HCT116 (cell line): ENCODE data around the gene F13A1. TPM values are rescaled to one million over a fixed set of nuclear protein-coding genes. Genes with fewer than 3 reads are reported as not detected.

Experiments
- ATAC-seq: fragments of 200-7000 bp; cut with Tn5 transposase; 2 replicates; pipeline ENCODE4 v1.9.1; 2020; ENCODE audit warnings: mild to moderate bottlenecking, moderate library complexity
- BruUV-seq: library from RNA; stranded (reverse); fragments of 400-500 nt; replicated peaks from 2 replicates; lab custom pipeline; 2021; lab: Mats Ljungman, UMichigan
- CTCF ChIA-PET: fragments of 300-600 bp; sonication (Branson Sonifier 250); formaldehyde crosslinking; loops from one replicate; lab custom pipeline; 2021; ENCODE audit warnings: antibody characterized with exemption; lab: Charles Lee
- POLR2A ChIA-PET: fragments of 300-600, 350-600 bp; sonication (Branson Sonifier 250); formaldehyde crosslinking; loops from one replicate; lab custom pipeline; 2021; ENCODE audit warnings: antibody characterized with exemption; lab: Charles Lee
- RAD21 ChIA-PET, 2 experiments: fragments of 300-600 bp; sonication (Branson Sonifier 250); formaldehyde crosslinking; loops; one replicate each; lab custom pipeline; 2023; ENCODE audit warnings: low total read pairs in 2 of 2; ENCODE audit not compliant: uncharacterized antibody in 2 of 2, unreplicated experiment in 2 of 2, low non-redundant PET in 1 of 2; lab: Charles Lee
- DNase-seq: peaks from one replicate; pipeline ENCODE4 v3.0.0-alpha.2; 2010; ENCODE audit warnings: low read depth, low spot score
- H2AFZ ChIP-seq: fragments of 200-600 bp; shearing (Covaris generic), sonication (generic); 2 replicates; pipeline ENCODE4 v1.6.1; 2017; ENCODE audit warnings: low read depth, mixed run types, mixed read lengths, antibody characterized with exemption, low read length; ENCODE audit not compliant: poor library complexity, severe bottlenecking
- H3K27ac ChIP-seq: 2 replicates; pipeline ENCODE4 v1.5.1; 2012; ENCODE audit warnings: low read depth, low read length
- H3K27me3 ChIP-seq: fragments of 200-600 bp; sonication (generic); 2 replicates; pipeline ENCODE4 v1.6.1; 2016; ENCODE audit warnings: mixed run types, low read length, mixed read lengths; ENCODE audit not compliant: insufficient read depth
- H3K36me3 ChIP-seq, 2 experiments: fragments of 200-500 bp in 1 of 2; fragments of 200-600 bp in 1 of 2; sonication (Bioruptor generic) in 1 of 2; sonication (generic) in 1 of 2; 2 replicates each; pipeline versions ENCODE4 v1.5.1 to v1.6.1; 2014 to 2016; ENCODE audit warnings: low read length in 2 of 2, inconsistent platforms in 1 of 2, mixed read lengths in 1 of 2, mixed run types in 1 of 2; ENCODE audit not compliant: insufficient read depth in 2 of 2, control insufficient read depth in 1 of 2
- H3K4me1 ChIP-seq, 2 experiments: fragments of 200-600 bp in 1 of 2; sonication (generic) in 1 of 2; 2 replicates each; pipeline versions ENCODE4 v1.5.1 to v1.6.1; 2012 to 2017; ENCODE audit warnings: low read length in 2 of 2, inconsistent platforms in 1 of 2, mild to moderate bottlenecking in 1 of 2, mixed read lengths in 1 of 2, mixed run types in 1 of 2, moderate library complexity in 1 of 2; ENCODE audit not compliant: insufficient read depth in 2 of 2, control insufficient read depth in 1 of 2
- H3K4me2 ChIP-seq: fragments of 200-600 bp; sonication (generic); 2 replicates; pipeline ENCODE4 v1.6.1; 2017; ENCODE audit warnings: mixed run types, low read length, mixed read lengths
- H3K4me3 ChIP-seq, 2 experiments: fragments of 200-600 bp in 1 of 2; sonication (generic) in 1 of 2; replicated peaks in 1 of 2; 2 replicates each; pipeline ENCODE4 v1.5.1; 2011 to 2016; ENCODE audit warnings: low read length in 2 of 2, control low read depth in 1 of 2, low read depth in 1 of 2, mild to moderate bottlenecking in 1 of 2, mixed read lengths in 1 of 2, mixed run types in 1 of 2
- H3K79me2 ChIP-seq: fragments of 200-600 bp; sonication (generic); 2 replicates; pipeline ENCODE4 v1.6.1; 2017; ENCODE audit warnings: mild to moderate bottlenecking, mixed run types, low read length, moderate library complexity, mixed read lengths; ENCODE audit not compliant: insufficient read depth
- H3K9ac ChIP-seq: fragments of 200-600 bp; sonication (generic); 2 replicates; pipeline ENCODE4 v1.6.1; 2016; ENCODE audit warnings: low read length, mixed read lengths
- H3K9me2 ChIP-seq: fragments of 200-600 bp; sonication (generic), shearing (Covaris generic); 2 replicates; pipeline ENCODE4 v1.6.1; 2017; ENCODE audit warnings: mixed run types, mild to moderate bottlenecking, moderate library complexity; ENCODE audit not compliant: insufficient read depth
- H3K9me3 ChIP-seq, 2 experiments: fragments of 200-500 bp in 1 of 2; fragments of 200-600 bp in 1 of 2; sonication (Bioruptor generic) in 1 of 2; sonication (generic) in 1 of 2; 2 replicates each; pipeline ENCODE4 v1.6.1; 2014 to 2017; ENCODE audit warnings: low read length in 2 of 2, mixed read lengths in 2 of 2, inconsistent platforms in 1 of 2, low read depth in 1 of 2, mild to moderate bottlenecking in 1 of 2, mixed run types in 1 of 2, moderate library complexity in 1 of 2; ENCODE audit not compliant: control insufficient read depth in 1 of 2, insufficient read depth in 1 of 2
- H4K20me1 ChIP-seq: fragments of 200-600 bp; sonication (generic), shearing (Covaris generic); 2 replicates; pipeline ENCODE4 v1.6.1; 2017; ENCODE audit warnings: mixed run types, mild to moderate bottlenecking, moderate library complexity; ENCODE audit not compliant: insufficient read depth
- CTCF ChIP-seq, 3 experiments: fragments of 200-600 bp in 1 of 3; sonication (generic) in 1 of 3; IDR thresholded peaks in 2 of 3; conservative IDR thresholded peaks in 1 of 3; 2 replicates each; pipeline ENCODE4 v1.5.1; 2012 to 2017; ENCODE audit warnings: low read depth in 2 of 3, low read length in 2 of 3, antibody characterized with exemption in 1 of 3, borderline replicate concordance in 1 of 3, control low read depth in 1 of 3, mild to moderate bottlenecking in 1 of 3, mixed read lengths in 1 of 3, mixed run types in 1 of 3, moderate library complexity in 1 of 3; ENCODE audit not compliant: insufficient read depth in 1 of 3
- EZH2 ChIP-seq: fragments of 200-600 bp; sonication (generic); IDR thresholded peaks from 2 replicates; pipeline ENCODE4 v1.6.1; 2017; ENCODE audit warnings: antibody characterized with exemption, mixed run types
- MAX ChIP-seq: IDR thresholded peaks from 2 replicates; pipeline ENCODE4 v1.6.1; 2012
- ZBTB33 ChIP-seq: IDR thresholded peaks from 2 replicates; pipeline ENCODE4 v1.6.1; 2011; ENCODE audit warnings: mild to moderate bottlenecking, low read length, moderate library complexity; ENCODE audit not compliant: insufficient replicate concordance; ENCODE audit errors: extremely low read depth
- ZFX ChIP-seq: fragments of 450-650 bp; IDR thresholded peaks from 2 replicates; pipeline ENCODE4 v1.6.1; 2017
- intact Hi-C: fragments of 100-400 bp; cut with micrococcal nuclease; formaldehyde crosslinking; loops from 2 replicates; pipeline ENCODE4 v1.10.0; 2022
- total RNA-seq: library from RNA; stranded (reverse); gene quantifications from one replicate; pipeline ENCODE4 v1.2.1, GENCODE V29; 2021; ENCODE audit not compliant: unreplicated experiment

Gene F13A1
- total RNA-seq, 1 experiment from 2014 or later = 0.34 TPM

GRCh38 chr6:6227896-6228295, 92.6 kb downstream of the F13A1 start:
- intact Hi-C loops = no loop called here
- ChIA-PET CTCF (no interaction called here), POLR2A (no interaction called here)

GRCh38 chr6:6225885-6226529, 94.5 kb downstream of the F13A1 start:
- Histone ChIP-seq H2AFZ (no peak overlapping the region), H3K9me3 (no peaks in the 10 kb centered on the region), H3K4me3 (no peak overlapping the region), H3K9me2 (no peaks in the 10 kb centered on the region), H3K9ac (no peak overlapping the region), H3K27ac (no peak overlapping the region), H3K79me2 (no peaks in the 10 kb centered on the region), H3K4me2 (no peak overlapping the region), H3K27me3 (no peaks in the 10 kb centered on the region; the same call in 1 of the 2 replicates), H3K36me3 (no peaks in the 10 kb centered on the region), H4K20me1 (no peaks in the 10 kb centered on the region), H3K4me1 (peaks cover 0 to 5% of the 10 kb centered on the region in 2 experiments; a peak in 2 of 4 replicates)
- intact Hi-C loops = no loop called here
- ChIA-PET POLR2A (no interaction called here), CTCF (no interaction called here), RAD21 (no interaction called here)
- no peak for DNase-seq
- no TSS peak for BruUV-seq
- no peak for ATAC-seq
- TF ChIP-seq MAX (no peak), ZBTB33 (no peak), EZH2 (no peak), CTCF (IDR thresholded peaks at IDR 0.05 in 2 of 3, conservative IDR thresholded peaks at IDR 0.05 in 1 of 3; ENCODE audit: borderline replicate concordance in 1 of 3, insufficient read depth in 1 of 3, low read depth in 2 of 3, low read length in 2 of 3) (no peak)

More at GRCh38 chr6:6227896-6228295, 92.6 kb downstream of the F13A1 start:
- Histone ChIP-seq H3K79me2 (no peaks in the 10 kb centered on the region), H3K4me3 (no peak overlapping the region), H2AFZ (no peak overlapping the region)
- BruUV-seq = no TSS peak
- RAD21 ChIA-PET = no interaction called here
- TF ChIP-seq ZFX (no peak), ZBTB33 (no peak)
- TF ChIP-seq, all 23 proteins: peak for 0
- H3K4me2 ChIP-seq = no peak overlapping the region
- DNase-seq (no peak), ATAC-seq (no peak)
- no peak overlapping the region for H3K27ac ChIP-seq
- H3K9ac ChIP-seq = no peak overlapping the region
- no peaks in the 10 kb centered on the region for H3K9me2 ChIP-seq
- peaks cover 2% of the 10 kb centered on the region; the same call in 1 of the 2 replicates for H3K27me3 ChIP-seq
- no peaks in the 10 kb centered on the region for H4K20me1 ChIP-seq
- peaks cover 0 to 5% of the 10 kb centered on the region in 2 experiments; a peak in 2 of 4 replicates for H3K4me1 ChIP-seq
- no peaks in the 10 kb centered on the region for H3K36me3 ChIP-seq
- H3K9me3 ChIP-seq = no peaks in the 10 kb centered on the region
